Astrocyte (in vitro differentiated cells and primary cell): ENCODE data around the gene C10orf67. TPM values are rescaled to one million over a fixed set of nuclear protein-coding genes. Genes with fewer than 3 reads are reported as not detected.

ENCODE experiments used
- DNase-seq: peaks from one replicate; pipeline ENCODE4 v3.0.0-alpha.2; 2010; ENCODE audit warnings: low read depth
- FAIRE-seq: peaks from 2 replicates; lab custom pipeline; 2011; peaks lifted over from hg19 to GRCh38; lab: Jason Lieb, UNC
- H2AFZ ChIP-seq: 2 replicates; pipeline ENCODE4 v1.6.0; 2012; ENCODE audit warnings: low read depth, low read length, inconsistent platforms
- H3K27ac ChIP-seq: 2 replicates; pipeline ENCODE4 v1.5.1; 2011; ENCODE audit warnings: low read depth, low read length, inconsistent platforms
- H3K27me3 ChIP-seq: 2 replicates; pipeline ENCODE4 v1.6.0; 2011; ENCODE audit warnings: low read length, inconsistent platforms; ENCODE audit not compliant: insufficient read depth
- H3K36me3 ChIP-seq: 2 replicates; pipeline ENCODE4 v1.5.1; 2011; ENCODE audit warnings: low read length, inconsistent platforms; ENCODE audit not compliant: insufficient read depth
- H3K4me1 ChIP-seq: 2 replicates; pipeline ENCODE4 v1.5.1; 2011; ENCODE audit warnings: low read length, inconsistent platforms; ENCODE audit not compliant: insufficient read depth
- H3K4me2 ChIP-seq: 2 replicates; pipeline ENCODE4 v1.6.0; 2012; ENCODE audit warnings: low read length, inconsistent platforms
- H3K4me3 ChIP-seq: 2 replicates; pipeline ENCODE4 v1.5.1; 2011; ENCODE audit warnings: low read depth, mild to moderate bottlenecking, low read length, inconsistent platforms; ENCODE audit not compliant: insufficient read depth
- H3K79me2 ChIP-seq: 2 replicates; pipeline ENCODE4 v1.6.0; 2012; ENCODE audit warnings: mild to moderate bottlenecking, low read length, inconsistent platforms; ENCODE audit not compliant: insufficient read depth
- H3K9ac ChIP-seq: 2 replicates; pipeline ENCODE4 v1.6.0; 2012; ENCODE audit warnings: mild to moderate bottlenecking, low read length, inconsistent platforms
- H3K9me3 ChIP-seq: 2 replicates; pipeline ENCODE4 v1.5.1; 2012; ENCODE audit warnings: low read depth, mild to moderate bottlenecking, low read length, inconsistent platforms; ENCODE audit not compliant: insufficient read depth
- H4K20me1 ChIP-seq: 2 replicates; pipeline ENCODE4 v1.6.0; 2012; ENCODE audit warnings: low read length, inconsistent platforms; ENCODE audit not compliant: insufficient read depth
- H3K27ac Mint-ChIP-seq: one replicate; pipeline ENCODE4 v1.8.0; 2021; ENCODE audit warnings: mild to moderate bottlenecking, mixed read lengths; ENCODE audit not compliant: unreplicated experiment
- H3K27me3 Mint-ChIP-seq: one replicate; pipeline ENCODE4 v1.8.0; 2021; ENCODE audit warnings: low read depth, mixed read lengths; ENCODE audit not compliant: unreplicated experiment
- H3K36me3 Mint-ChIP-seq: one replicate; pipeline ENCODE4 v1.8.0; 2021; ENCODE audit warnings: low read depth, mixed read lengths; ENCODE audit not compliant: unreplicated experiment
- H3K4me1 Mint-ChIP-seq: one replicate; pipeline ENCODE4 v1.8.0; 2021; ENCODE audit warnings: low read depth, mixed read lengths; ENCODE audit not compliant: unreplicated experiment
- H3K4me3 Mint-ChIP-seq: one replicate; pipeline ENCODE4 v1.8.0; 2021; ENCODE audit warnings: mild to moderate bottlenecking, moderate library complexity, mixed read lengths; ENCODE audit not compliant: unreplicated experiment
- H3K9me3 Mint-ChIP-seq: one replicate; pipeline ENCODE4 v1.8.0; 2021; ENCODE audit warnings: mild to moderate bottlenecking, mixed read lengths; ENCODE audit not compliant: unreplicated experiment
- EZH2 ChIP-seq: IDR thresholded peaks from 2 replicates; pipeline ENCODE4 v1.6.1; 2012; ENCODE audit warnings: mild to moderate bottlenecking, low read length, inconsistent platforms; ENCODE audit not compliant: insufficient read depth
- total RNA-seq: library from RNA; stranded (reverse); gene quantifications from 2 replicates; pipeline ENCODE4 v1.2.1, GENCODE V29; 2021
- TF ChIP-seq, protein P1 (sequence below): IDR thresholded peaks from 2 replicates; pipeline ENCODE4 v1.5.1; 2011; ENCODE audit warnings: low read depth, mild to moderate bottlenecking, inconsistent platforms, low read length, moderate library complexity; ENCODE audit not compliant: insufficient read depth

Gene C10orf67
- total RNA-seq, 1 donor from 2014 or later = 0.27 TPM

DNA sequence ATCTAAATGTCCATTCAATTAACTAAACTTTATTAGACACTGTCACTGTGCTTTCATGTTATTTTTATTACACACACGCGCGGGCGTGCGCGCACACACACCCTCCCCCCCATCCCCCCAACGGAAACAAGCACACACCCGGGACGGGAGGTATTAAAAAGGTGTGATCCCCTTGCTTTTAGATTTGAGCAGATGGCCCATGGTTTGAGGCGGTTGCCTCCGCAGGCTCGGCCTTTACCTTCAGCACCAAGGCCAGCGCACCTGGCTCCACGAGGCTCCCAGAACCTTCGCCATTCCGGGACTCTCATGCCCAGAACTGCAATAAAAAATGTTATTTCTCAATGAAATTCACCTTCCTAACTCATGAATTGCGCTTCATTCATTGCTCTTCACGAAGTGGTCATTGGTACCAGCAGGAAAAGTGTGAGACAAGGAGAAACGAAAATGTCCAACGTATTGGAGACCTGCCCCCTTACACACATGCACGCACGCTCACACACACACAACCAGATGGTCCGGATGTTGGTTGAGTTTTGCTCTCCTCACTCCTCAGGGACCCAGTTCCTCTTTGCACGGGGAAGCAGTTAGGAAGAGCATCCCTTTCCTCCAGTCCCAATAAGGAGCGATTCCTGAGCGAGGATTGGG lies 173.2 kb downstream of the C10orf67 start:
- Histone ChIP-seq H3K36me3 (no peaks in the 10 kb centered on the region), H2AFZ (no peak overlapping the region), H3K79me2 (no peaks in the 10 kb centered on the region), H4K20me1 (no peaks in the 10 kb centered on the region), H3K9ac (no peak overlapping the region), H3K4me3 (no peak overlapping the region), H3K4me2 (no peak overlapping the region), H3K9me3 (no peaks in the 10 kb centered on the region), H3K27ac (no peak overlapping the region), H3K4me1 (no peaks in the 10 kb centered on the region), H3K27me3 (peaks cover 44% of the 10 kb centered on the region)
- Mint-ChIP-seq H3K27ac (no peak overlapping the region), H3K4me1 (no peaks in the 10 kb centered on the region), H3K4me3 (no peak overlapping the region), H3K27me3 (peaks cover 80% of the 10 kb centered on the region), H3K9me3 (peaks cover 4% of the 10 kb centered on the region), H3K36me3 (no peaks in the 10 kb centered on the region)
- peak; percentile 16 for DNase-seq
- TF ChIP-seq, protein P1, sequence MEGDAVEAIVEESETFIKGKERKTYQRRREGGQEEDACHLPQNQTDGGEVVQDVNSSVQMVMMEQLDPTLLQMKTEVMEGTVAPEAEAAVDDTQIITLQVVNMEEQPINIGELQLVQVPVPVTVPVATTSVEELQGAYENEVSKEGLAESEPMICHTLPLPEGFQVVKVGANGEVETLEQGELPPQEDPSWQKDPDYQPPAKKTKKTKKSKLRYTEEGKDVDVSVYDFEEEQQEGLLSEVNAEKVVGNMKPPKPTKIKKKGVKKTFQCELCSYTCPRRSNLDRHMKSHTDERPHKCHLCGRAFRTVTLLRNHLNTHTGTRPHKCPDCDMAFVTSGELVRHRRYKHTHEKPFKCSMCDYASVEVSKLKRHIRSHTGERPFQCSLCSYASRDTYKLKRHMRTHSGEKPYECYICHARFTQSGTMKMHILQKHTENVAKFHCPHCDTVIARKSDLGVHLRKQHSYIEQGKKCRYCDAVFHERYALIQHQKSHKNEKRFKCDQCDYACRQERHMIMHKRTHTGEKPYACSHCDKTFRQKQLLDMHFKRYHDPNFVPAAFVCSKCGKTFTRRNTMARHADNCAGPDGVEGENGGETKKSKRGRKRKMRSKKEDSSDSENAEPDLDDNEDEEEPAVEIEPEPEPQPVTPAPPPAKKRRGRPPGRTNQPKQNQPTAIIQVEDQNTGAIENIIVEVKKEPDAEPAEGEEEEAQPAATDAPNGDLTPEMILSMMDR = no peak
- no peak for TF ChIP-seq EZH2
- FAIRE-seq = no peak

DNA sequence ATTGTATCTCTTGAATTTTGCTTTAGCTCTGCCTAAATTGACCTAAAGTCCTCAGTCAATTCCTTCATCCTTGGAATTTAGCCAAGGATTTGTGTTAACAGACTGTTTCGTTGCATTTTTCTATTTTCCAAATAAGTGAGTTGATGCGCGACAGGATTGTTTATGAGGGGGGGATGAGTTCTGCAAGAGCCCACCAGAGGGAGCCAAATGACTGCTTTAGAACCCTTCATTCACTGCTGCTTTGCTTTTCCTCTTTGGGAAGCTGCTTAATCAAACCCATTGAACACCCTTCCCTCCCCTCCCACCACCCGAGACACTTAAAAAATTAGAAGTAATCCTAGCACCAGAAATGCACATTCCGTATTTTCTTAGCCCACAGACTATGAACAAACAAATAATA lies 186.2 kb downstream of the C10orf67 start:
- H3K36me3 Mint-ChIP-seq = no peaks in the 10 kb centered on the region
- no peak overlapping the region for H3K27ac Mint-ChIP-seq
- Histone ChIP-seq H2AFZ (no peak overlapping the region), H3K4me2 (peak overlapping the region; percentile 75), H3K4me1 (no peaks in the 10 kb centered on the region), H3K9me3 (no peaks in the 10 kb centered on the region), H4K20me1 (no peaks in the 10 kb centered on the region), H3K27ac (no peak overlapping the region), H3K9ac (no peak overlapping the region), H3K27me3 (peaks cover 3% of the 10 kb centered on the region), H3K36me3 (no peaks in the 10 kb centered on the region), H3K4me3 (no peak overlapping the region), H3K79me2 (no peaks in the 10 kb centered on the region)
- TF ChIP-seq EZH2 = no peak
- TF ChIP-seq, protein P1 = peak; percentile 92
- FAIRE-seq (no peak), DNase-seq (peak; percentile 30)
- peaks cover 51% of the 10 kb centered on the region for H3K27me3 Mint-ChIP-seq
- no peaks in the 10 kb centered on the region for H3K4me1 Mint-ChIP-seq
- peak overlapping the region; percentile 29 for H3K4me3 Mint-ChIP-seq
- H3K9me3 Mint-ChIP-seq = peaks cover 3% of the 10 kb centered on the region

DNA sequence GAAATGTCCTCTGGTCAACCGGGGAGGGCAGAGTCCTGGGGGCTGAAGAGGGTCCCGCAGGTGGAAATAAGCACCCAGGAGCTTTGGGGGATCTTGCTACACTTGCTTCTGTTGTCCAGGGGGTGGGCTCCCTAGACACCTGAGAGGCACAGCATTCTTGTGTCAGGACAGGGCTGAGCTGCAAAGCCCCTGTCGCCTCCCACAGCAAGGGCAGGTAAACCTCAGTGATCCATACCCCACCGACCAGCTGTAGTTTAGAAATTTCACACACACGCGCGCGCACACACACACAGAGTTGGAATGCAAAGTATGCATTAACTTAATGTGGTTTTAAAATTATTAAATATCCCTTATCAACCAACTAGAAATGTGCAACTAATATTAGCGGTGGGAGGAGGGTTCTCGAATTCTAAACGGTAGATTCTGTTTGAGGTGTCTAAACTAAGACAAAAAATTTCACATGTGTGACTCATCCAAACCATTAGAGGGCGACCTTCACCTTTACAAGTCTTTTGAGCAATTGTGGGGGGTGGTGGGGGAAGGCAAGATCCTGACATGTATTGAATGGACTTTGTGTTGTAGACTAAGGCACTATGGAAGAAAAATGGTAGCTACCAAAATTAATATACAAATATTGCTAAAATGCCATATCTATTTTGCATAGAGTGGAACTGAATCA lies 186.8 kb downstream of the C10orf67 start:
- Histone ChIP-seq H3K4me2 (peak overlapping the region; percentile 75), H4K20me1 (no peaks in the 10 kb centered on the region), H3K9me3 (no peaks in the 10 kb centered on the region), H3K36me3 (no peaks in the 10 kb centered on the region), H3K79me2 (no peaks in the 10 kb centered on the region), H3K27me3 (peaks cover 3% of the 10 kb centered on the region), H3K9ac (no peak overlapping the region), H3K27ac (no peak overlapping the region), H3K4me3 (no peak overlapping the region), H3K4me1 (no peaks in the 10 kb centered on the region), H2AFZ (no peak overlapping the region)
- peak; percentile 33 for DNase-seq
- Mint-ChIP-seq H3K36me3 (no peaks in the 10 kb centered on the region), H3K4me1 (no peaks in the 10 kb centered on the region), H3K27ac (no peak overlapping the region), H3K27me3 (peaks cover 49% of the 10 kb centered on the region), H3K4me3 (peak overlapping the region; percentile 29), H3K9me3 (peaks cover 3% of the 10 kb centered on the region)
- FAIRE-seq = no peak
- no peak for TF ChIP-seq EZH2
- TF ChIP-seq, protein P1 = no peak
